SK-N-SH (cell line): ENCODE data around the gene GGCT. TPM values are rescaled to one million over a fixed set of nuclear protein-coding genes. Genes with fewer than 3 reads are reported as not detected.

ENCODE experiments used
- CTCF ChIA-PET: fragments of 300-600, 350-600 bp; formaldehyde crosslinking; extraction: SDS; loops from one replicate; lab custom pipeline; 2021; lab: Yijun Ruan, JAX
- POLR2A ChIA-PET: fragments of 350-600 bp; sonication (Branson Sonifier 250); formaldehyde crosslinking; extraction: SDS; loops from one replicate; lab custom pipeline; 2020; ENCODE audit warnings: antibody characterized with exemption, inconsistent platforms; lab: Yijun Ruan, JAX
- DNase-seq: peaks from one replicate; pipeline ENCODE4 v3.0.0; 2012
- H2AFZ ChIP-seq: fragments of 200-600 bp; sonication (generic); 2 replicates; pipeline ENCODE4 v1.8.1; 2016; ENCODE audit warnings: antibody characterized with exemption, mild to moderate bottlenecking, low read depth
- H3F3A ChIP-seq: fragments of 200-600 bp; sonication (generic); replicated peaks from 2 replicates; pipeline ENCODE3; 2016; ENCODE audit warnings: antibody characterized with exemption, mild to moderate bottlenecking; ENCODE audit not compliant: insufficient read depth
- H3K27ac ChIP-seq, 2 experiments: fragments of 200-500 bp in 1 of 2; fragments of 200-600 bp in 1 of 2; sonication (Bioruptor generic) in 1 of 2; sonication (generic), shearing (Covaris generic) in 1 of 2; 2 replicates each; pipeline versions ENCODE4 v1.5.1 to v1.6.1; 2014 to 2016; ENCODE audit warnings: low read depth in 2 of 2, inconsistent platforms in 1 of 2, low read length in 1 of 2, mild to moderate bottlenecking in 1 of 2, mixed read lengths in 1 of 2
- H3K27me3 ChIP-seq: fragments of 200-600 bp; sonication (generic), shearing (Covaris generic); 2 replicates; pipeline ENCODE4 v1.6.1; 2016; ENCODE audit warnings: mixed run types; ENCODE audit not compliant: insufficient read depth
- H3K36me3 ChIP-seq, 2 experiments: fragments of 200-500 bp in 1 of 2; fragments of 200-600 bp in 1 of 2; sonication (Bioruptor generic) in 1 of 2; sonication (generic) in 1 of 2; replicated peaks in 1 of 2; 2 replicates each; pipeline versions ENCODE3 to v1.5.1; 2014 to 2016; ENCODE audit warnings: low read length in 1 of 2, mild to moderate bottlenecking in 1 of 2; ENCODE audit not compliant: insufficient read depth in 2 of 2, control insufficient read depth in 1 of 2
- H3K4me1 ChIP-seq, 2 experiments: fragments of 200-500 bp in 1 of 2; fragments of 200-600 bp in 1 of 2; sonication (Bioruptor generic) in 1 of 2; sonication (generic), shearing (Covaris generic) in 1 of 2; 2 replicates each; pipeline versions ENCODE4 v1.5.1 to v1.6.1; 2014 to 2016; ENCODE audit warnings: low read depth in 1 of 2, low read length in 1 of 2, mixed run types in 1 of 2; ENCODE audit not compliant: insufficient read depth in 2 of 2, control insufficient read depth in 1 of 2
- H3K4me2 ChIP-seq: fragments of 200-600 bp; sonication (generic), shearing (Covaris generic); 2 replicates; pipeline ENCODE4 v1.6.1; 2017; ENCODE audit warnings: mixed run types
- H3K4me3 ChIP-seq, 2 experiments: fragments of 200-500 bp in 1 of 2; fragments of 200-600 bp in 1 of 2; sonication (Bioruptor generic) in 1 of 2; sonication (generic), shearing (Covaris generic) in 1 of 2; 2 replicates each; pipeline versions ENCODE4 v1.5.1 to v1.8.1; 2014 to 2016; ENCODE audit warnings: low read depth in 2 of 2, inconsistent platforms in 1 of 2, low read length in 1 of 2, mild to moderate bottlenecking in 1 of 2, mixed read lengths in 1 of 2, moderate library complexity in 1 of 2
- H3K79me2 ChIP-seq: fragments of 200-600 bp; sonication (generic); 2 replicates; pipeline ENCODE4 v1.8.1; 2017; ENCODE audit warnings: mild to moderate bottlenecking; ENCODE audit not compliant: insufficient read depth
- H3K9ac ChIP-seq: fragments of 200-600 bp; sonication (generic); 2 replicates; pipeline ENCODE4 v1.6.1; 2017; ENCODE audit warnings: mixed run types
- H3K9me2 ChIP-seq: fragments of 200-600 bp; sonication (generic); 2 replicates; pipeline ENCODE4 v1.6.1; 2017; ENCODE audit warnings: mixed run types
- H3K9me3 ChIP-seq: fragments of 200-600 bp; sonication (generic); 2 replicates; pipeline ENCODE4 v1.6.1; 2017; ENCODE audit warnings: mixed run types, mild to moderate bottlenecking, moderate library complexity
- H4K20me1 ChIP-seq: fragments of 200-600 bp; sonication (generic); 2 replicates; pipeline ENCODE4 v1.6.1; 2017; ENCODE audit warnings: mild to moderate bottlenecking, mixed run types; ENCODE audit not compliant: insufficient read depth
- CHD2 ChIP-seq: fragments of 150-350 bp; IDR thresholded peaks from 2 replicates; pipeline ENCODE4 v1.6.1; 2018; ENCODE audit warnings: low read length; ENCODE audit not compliant: partially characterized antibody
- ELF1 ChIP-seq: IDR thresholded peaks from 2 replicates; pipeline ENCODE4 v1.4.0; 2012
- EZH2phosphoT487 ChIP-seq: fragments of 200-600 bp; sonication (generic); IDR thresholded peaks from 2 replicates; pipeline ENCODE4 v1.6.1; 2017; ENCODE audit warnings: low read depth, mixed run types, mild to moderate bottlenecking, antibody characterized with exemption, moderate library complexity, borderline replicate concordance
- FOSL2 ChIP-seq: IDR thresholded peaks from 2 replicates; pipeline ENCODE4 v1.4.0; 2012; ENCODE audit warnings: low read depth, mild to moderate bottlenecking, moderate library complexity, borderline replicate concordance
- FOXJ3 ChIP-seq: sonication (generic); formaldehyde crosslinking; IDR thresholded peaks from 2 replicates; pipeline ENCODE4 v1.5.1; 2020; ENCODE audit warnings: mild to moderate bottlenecking, missing genetic modification reagents
- NFIC ChIP-seq: IDR thresholded peaks from 2 replicates; pipeline ENCODE4 v1.4.0; 2012; ENCODE audit warnings: borderline replicate concordance
- RCOR1 ChIP-seq: fragments of 150-350 bp; IDR thresholded peaks from 2 replicates; pipeline ENCODE4 v1.6.1; 2017; ENCODE audit warnings: antibody characterized with exemption, low read length
- RFX5 ChIP-seq: IDR thresholded peaks from 2 replicates; pipeline ENCODE4 v1.6.1; 2012; ENCODE audit warnings: mild to moderate bottlenecking, improper control_type of control experiment, low read length
- RXRA ChIP-seq: IDR thresholded peaks from 2 replicates; pipeline ENCODE4 v1.4.0; 2012; ENCODE audit warnings: low read depth, mild to moderate bottlenecking, borderline replicate concordance
- SMC3 ChIP-seq: IDR thresholded peaks from 2 replicates; pipeline ENCODE4 v1.6.1; 2012; ENCODE audit warnings: low read depth, low read length, improper control_type of control experiment
- TCF12 ChIP-seq: IDR thresholded peaks from 2 replicates; pipeline ENCODE4 v1.4.0; 2012
- WGBS: methylation state at CpG from one replicate; pipeline ENCODE4 v1.1.6; 2017; ENCODE audit warnings: low lambda C conversion rate; 5-methylcytosine and 5-hydroxymethylcytosine counted together
- polyA plus RNA-seq, 3 experiments: library from polyadenylated mRNA; depleted of rRNA; stranded (reverse); fragments of >200 nt; gene quantifications; 2 replicates each; pipeline ENCODE4 v1.2.3, GENCODE V29; 2012
- TF ChIP-seq, protein P1 (sequence below): fragments of 200-600 bp; sonication (generic); IDR thresholded peaks from 2 replicates; pipeline ENCODE4 v1.6.1; 2017; ENCODE audit warnings: antibody characterized with exemption, mild to moderate bottlenecking, moderate library complexity
- TF ChIP-seq, protein P2 (sequence below): IDR thresholded peaks from 2 replicates; pipeline ENCODE4 v1.4.0; 2012; ENCODE audit warnings: low read depth
- TF ChIP-seq, protein P3 (sequence below): IDR thresholded peaks from 2 replicates; pipeline ENCODE4 v1.4.0; 2012; ENCODE audit warnings: low read depth, borderline replicate concordance

The GGCT gene
- polyA plus RNA-seq, 1 of the 3 experiments (the other 2 are of a cell fraction), result 20.8 TPM

DNA sequence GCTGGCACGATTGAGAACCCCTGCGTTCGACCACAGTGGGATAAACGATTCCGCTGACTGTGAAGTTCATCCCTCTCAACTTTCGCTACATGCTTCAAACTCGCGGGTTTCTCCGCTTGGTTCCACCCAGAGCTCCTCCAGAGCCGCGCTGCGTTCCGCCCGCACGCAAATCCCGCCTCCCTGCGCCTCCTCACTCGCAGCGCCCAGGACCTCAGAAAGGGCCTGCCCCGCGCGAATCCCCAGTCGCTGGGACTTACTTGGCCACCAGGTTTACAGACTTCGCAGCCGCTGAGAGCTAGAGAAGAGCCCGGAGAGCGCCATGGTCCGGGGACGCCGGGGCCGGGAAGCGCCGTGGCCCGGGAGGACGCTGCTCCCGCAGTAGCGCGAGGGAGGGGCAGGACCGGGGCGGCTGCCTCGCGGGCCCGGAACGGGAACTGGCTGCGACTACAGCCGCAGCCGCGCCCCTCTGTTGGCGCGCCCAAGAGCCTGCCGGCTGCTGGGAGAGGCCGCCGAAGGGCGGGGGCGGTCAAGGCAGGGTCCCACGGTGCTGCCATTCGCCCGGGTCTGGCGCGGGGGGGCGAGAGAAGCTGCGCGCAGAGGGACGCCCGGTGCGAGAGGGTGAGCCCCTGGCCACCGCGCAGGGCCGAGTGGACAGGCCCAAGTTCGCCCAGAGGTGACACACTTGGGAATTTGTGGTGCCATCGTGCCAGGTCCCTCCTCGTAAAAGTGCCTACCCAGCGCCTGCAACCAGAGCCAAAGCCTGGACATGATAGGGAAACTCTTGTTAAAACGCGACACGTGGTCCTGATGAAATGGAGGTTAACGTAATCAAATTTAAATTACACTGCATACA is 26.1 kb downstream of the GGCT start, which contains the start of gene NOD1 (continued):
- TF ChIP-seq, protein P1, sequence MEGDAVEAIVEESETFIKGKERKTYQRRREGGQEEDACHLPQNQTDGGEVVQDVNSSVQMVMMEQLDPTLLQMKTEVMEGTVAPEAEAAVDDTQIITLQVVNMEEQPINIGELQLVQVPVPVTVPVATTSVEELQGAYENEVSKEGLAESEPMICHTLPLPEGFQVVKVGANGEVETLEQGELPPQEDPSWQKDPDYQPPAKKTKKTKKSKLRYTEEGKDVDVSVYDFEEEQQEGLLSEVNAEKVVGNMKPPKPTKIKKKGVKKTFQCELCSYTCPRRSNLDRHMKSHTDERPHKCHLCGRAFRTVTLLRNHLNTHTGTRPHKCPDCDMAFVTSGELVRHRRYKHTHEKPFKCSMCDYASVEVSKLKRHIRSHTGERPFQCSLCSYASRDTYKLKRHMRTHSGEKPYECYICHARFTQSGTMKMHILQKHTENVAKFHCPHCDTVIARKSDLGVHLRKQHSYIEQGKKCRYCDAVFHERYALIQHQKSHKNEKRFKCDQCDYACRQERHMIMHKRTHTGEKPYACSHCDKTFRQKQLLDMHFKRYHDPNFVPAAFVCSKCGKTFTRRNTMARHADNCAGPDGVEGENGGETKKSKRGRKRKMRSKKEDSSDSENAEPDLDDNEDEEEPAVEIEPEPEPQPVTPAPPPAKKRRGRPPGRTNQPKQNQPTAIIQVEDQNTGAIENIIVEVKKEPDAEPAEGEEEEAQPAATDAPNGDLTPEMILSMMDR, result peak; percentile 19; the same call in 1 of the 2 replicates
- TF ChIP-seq SMC3 (no peak), RCOR1 (no peak; the same call in 1 of the 2 replicates), RXRA (no peak), NFIC (no peak; the same call in 1 of the 2 replicates), RFX5 (no peak), EZH2phosphoT487 (no peak), CHD2 (peak; percentile 86), ELF1 (peak; percentile 32; the same call in 1 of the 2 replicates)
- TF ChIP-seq, protein P2, sequence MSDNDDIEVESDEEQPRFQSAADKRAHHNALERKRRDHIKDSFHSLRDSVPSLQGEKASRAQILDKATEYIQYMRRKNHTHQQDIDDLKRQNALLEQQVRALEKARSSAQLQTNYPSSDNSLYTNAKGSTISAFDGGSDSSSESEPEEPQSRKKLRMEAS, result peak; percentile 72
- TF ChIP-seq, protein P3, sequence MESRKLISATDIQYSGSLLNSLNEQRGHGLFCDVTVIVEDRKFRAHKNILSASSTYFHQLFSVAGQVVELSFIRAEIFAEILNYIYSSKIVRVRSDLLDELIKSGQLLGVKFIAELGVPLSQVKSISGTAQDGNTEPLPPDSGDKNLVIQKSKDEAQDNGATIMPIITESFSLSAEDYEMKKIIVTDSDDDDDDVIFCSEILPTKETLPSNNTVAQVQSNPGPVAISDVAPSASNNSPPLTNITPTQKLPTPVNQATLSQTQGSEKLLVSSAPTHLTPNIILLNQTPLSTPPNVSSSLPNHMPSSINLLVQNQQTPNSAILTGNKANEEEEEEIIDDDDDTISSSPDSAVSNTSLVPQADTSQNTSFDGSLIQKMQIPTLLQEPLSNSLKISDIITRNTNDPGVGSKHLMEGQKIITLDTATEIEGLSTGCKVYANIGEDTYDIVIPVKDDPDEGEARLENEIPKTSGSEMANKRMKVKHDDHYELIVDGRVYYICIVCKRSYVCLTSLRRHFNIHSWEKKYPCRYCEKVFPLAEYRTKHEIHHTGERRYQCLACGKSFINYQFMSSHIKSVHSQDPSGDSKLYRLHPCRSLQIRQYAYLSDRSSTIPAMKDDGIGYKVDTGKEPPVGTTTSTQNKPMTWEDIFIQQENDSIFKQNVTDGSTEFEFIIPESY, result peak; percentile 72; the same call in 1 of the 2 replicates
- TF ChIP-seq, all 33 proteins: peak for 14

DNA sequence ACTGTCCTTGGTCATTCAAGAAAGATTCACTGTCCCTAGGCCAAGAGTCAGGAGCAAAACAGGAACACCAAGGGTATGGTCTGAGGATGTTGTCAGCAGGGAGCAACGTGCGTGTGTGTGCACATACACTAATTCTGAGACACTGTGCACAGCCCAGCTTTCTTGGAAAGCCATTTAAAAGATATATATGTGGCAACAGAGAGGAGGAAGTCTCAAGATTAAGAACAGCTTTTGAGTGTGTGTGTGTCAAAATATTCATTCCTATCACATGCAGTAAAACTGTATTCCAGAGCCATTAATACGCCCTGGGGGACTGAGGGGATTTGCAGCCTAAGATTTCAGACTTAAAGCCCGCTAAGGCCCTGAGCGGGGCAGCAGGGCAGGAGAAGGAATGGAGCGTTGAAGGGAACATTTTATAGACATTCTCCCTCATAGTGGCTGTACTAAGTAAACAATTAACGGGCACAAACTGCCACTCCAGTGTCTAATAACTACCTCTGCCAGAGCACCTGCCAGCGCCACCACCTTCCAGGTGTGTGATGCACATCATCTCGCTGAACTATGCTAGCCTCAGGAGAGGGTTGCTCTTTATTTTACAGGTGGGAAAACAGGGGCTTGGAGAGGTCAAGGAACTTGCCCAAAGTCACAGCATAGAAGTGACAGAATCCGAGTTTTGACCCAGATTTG is 28.0 kb downstream of the GGCT start:
- no peak overlapping the region for H3K9ac ChIP-seq

More for the DNA sequence above, 28.0 kb downstream of the GGCT start:
- Histone ChIP-seq H3K9me2 (no peaks in the 10 kb centered on the region), H3K4me3 (no peak overlapping the region), H3K27me3 (no peaks in the 10 kb centered on the region), H3K36me3 (peaks cover 0 to 8% of the 10 kb centered on the region in 2 experiments), H3K4me1 (peaks cover 0 to 56% of the 10 kb centered on the region in 2 experiments; a peak in 2 of 4 replicates), H3K27ac (no peak overlapping the region), H4K20me1 (no peaks in the 10 kb centered on the region), H3F3A (peaks cover 11% of the 10 kb centered on the region), H3K9me3 (no peaks in the 10 kb centered on the region), H3K4me2 (no peak overlapping the region), H3K79me2 (peaks cover 30% of the 10 kb centered on the region), H2AFZ (no peak overlapping the region)
- 92% methylated on average over 10 of the region's 10 CpGs for WGBS
- no peak for TF ChIP-seq SMC3
- no peak for TF ChIP-seq FOSL2
- no peak for TF ChIP-seq TCF12
- no peak for TF ChIP-seq FOXJ3 (CRISPR knock-in tag)
- POLR2A ChIA-PET, result interaction anchor here (2.6 kb wide), 1 partner anchor 16 kb away, joined by 10 read pairs; no protein-coding TSS in a partner anchor
- no peak for DNase-seq
- CTCF ChIA-PET, result interaction anchor here (0.8 kb wide), 1 partner anchor 87 kb away, joined by 3 read pairs; no protein-coding TSS in a partner anchor
